Lower lobe of right lung (tissue), 2 donors: ENCODE measurements around the gene SBNO1. TPM values are rescaled to one million over a fixed set of nuclear protein-coding genes. Genes with fewer than 3 reads are reported as not detected.
A peak's percentile ranks its signal among the peaks of the same experiment; 100 is the strongest.

ENCODE experiments used
- ATAC-seq, 2 donors: fragments of 200-7000 bp; cut with Tn5 transposase; one replicate each; pipeline ENCODE4 v1.9.1; 2020 to 2022; ENCODE audit warnings: mild to moderate bottlenecking in 2 of 2, moderate library complexity in 2 of 2
- DNase-seq: peaks from one replicate; pipeline ENCODE4 v3.0.0-alpha.2; 2020
- H3K27ac ChIP-seq: fragments of 200-600 bp; one replicate; pipeline ENCODE4 v1.8.0; 2022
- H3K27me3 ChIP-seq: fragments of 200-600 bp; one replicate; pipeline ENCODE4 v1.8.0; 2022; ENCODE audit warnings: low read depth
- H3K36me3 ChIP-seq: fragments of 200-600 bp; one replicate; pipeline ENCODE4 v1.8.0; 2022; ENCODE audit warnings: mild to moderate bottlenecking
- H3K4me1 ChIP-seq: fragments of 200-600 bp; one replicate; pipeline ENCODE4 v1.8.0; 2022
- H3K4me3 ChIP-seq: fragments of 200-600 bp; one replicate; pipeline ENCODE4 v1.8.0; 2022; ENCODE audit warnings: mild to moderate bottlenecking
- H3K9me3 ChIP-seq: fragments of 200-600 bp; one replicate; pipeline ENCODE4 v1.8.0; 2022
- intact Hi-C: fragments of 100-400 bp; cut with DNase I; formaldehyde crosslinking; loops from one replicate; pipeline ENCODE4 v1.11.0; 2022
- total RNA-seq: library from RNA; stranded (reverse); fragmentation: NEBNext Ultra II Directional; extraction: Animal tissue kit (Norgen Biotek cat#: 25700); gene quantifications from one replicate; pipeline ENCODE4 v1.2.1, GENCODE V29; 2021
- TF ChIP-seq, protein P1 (sequence below): fragments of 200-600 bp; IDR thresholded peaks from one replicate; pipeline ENCODE4 v1.8.0; 2022; ENCODE audit warnings: antibody characterized with exemption, mild to moderate bottlenecking
- donor health status: DM: no; HTN: yes; CAD: no; lungs with severe emphysema.

SBNO1 gene
- total RNA-seq, 1 donor from 2014 or later, result 28.2 TPM

GRCh38 chr12:123263196-123263817, 101.3 kb downstream of the SBNO1 start:
- TF ChIP-seq, protein P1, sequence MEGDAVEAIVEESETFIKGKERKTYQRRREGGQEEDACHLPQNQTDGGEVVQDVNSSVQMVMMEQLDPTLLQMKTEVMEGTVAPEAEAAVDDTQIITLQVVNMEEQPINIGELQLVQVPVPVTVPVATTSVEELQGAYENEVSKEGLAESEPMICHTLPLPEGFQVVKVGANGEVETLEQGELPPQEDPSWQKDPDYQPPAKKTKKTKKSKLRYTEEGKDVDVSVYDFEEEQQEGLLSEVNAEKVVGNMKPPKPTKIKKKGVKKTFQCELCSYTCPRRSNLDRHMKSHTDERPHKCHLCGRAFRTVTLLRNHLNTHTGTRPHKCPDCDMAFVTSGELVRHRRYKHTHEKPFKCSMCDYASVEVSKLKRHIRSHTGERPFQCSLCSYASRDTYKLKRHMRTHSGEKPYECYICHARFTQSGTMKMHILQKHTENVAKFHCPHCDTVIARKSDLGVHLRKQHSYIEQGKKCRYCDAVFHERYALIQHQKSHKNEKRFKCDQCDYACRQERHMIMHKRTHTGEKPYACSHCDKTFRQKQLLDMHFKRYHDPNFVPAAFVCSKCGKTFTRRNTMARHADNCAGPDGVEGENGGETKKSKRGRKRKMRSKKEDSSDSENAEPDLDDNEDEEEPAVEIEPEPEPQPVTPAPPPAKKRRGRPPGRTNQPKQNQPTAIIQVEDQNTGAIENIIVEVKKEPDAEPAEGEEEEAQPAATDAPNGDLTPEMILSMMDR, result no peak
- intact Hi-C loops, result no loop called here
- no peak for ATAC-seq
- no peak overlapping the region for H3K4me3 ChIP-seq
- no peaks in the 10 kb centered on the region for H3K27me3 ChIP-seq
- peaks cover 81% of the 10 kb centered on the region for H3K36me3 ChIP-seq
- peak; percentile 27 for DNase-seq
- H3K9me3 ChIP-seq, result no peaks in the 10 kb centered on the region
- H3K27ac ChIP-seq, result no peak overlapping the region
- H3K4me1 ChIP-seq, result peaks cover 9% of the 10 kb centered on the region

DNA sequence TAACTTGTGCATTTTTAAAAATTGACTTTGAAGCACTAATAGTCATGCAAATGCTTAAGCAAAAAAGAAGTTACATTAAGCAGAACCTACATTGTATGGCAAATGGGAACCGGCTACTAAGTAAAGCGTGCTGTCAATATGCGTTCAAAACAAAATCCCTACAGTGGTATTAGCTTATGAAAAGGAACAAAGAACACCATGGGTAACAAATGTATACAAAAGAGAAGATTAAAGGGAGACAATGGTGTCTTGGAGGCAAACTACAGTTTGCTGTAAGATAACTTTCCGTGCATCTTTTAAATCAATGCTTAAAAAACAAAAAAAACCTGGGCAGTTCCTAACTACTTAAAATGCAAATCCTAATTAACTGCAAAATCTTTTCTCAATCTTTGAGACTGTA, 103.5 kb downstream of the SBNO1 start:
- Histone ChIP-seq H3K4me3 (no peak overlapping the region), H3K36me3 (peaks cover 94% of the 10 kb centered on the region), H3K9me3 (no peaks in the 10 kb centered on the region), H3K4me1 (no peaks in the 10 kb centered on the region), H3K27ac (no peak overlapping the region), H3K27me3 (no peaks in the 10 kb centered on the region)
- TF ChIP-seq, protein P1, result no peak
- intact Hi-C loops, result no loop called here
- DNase-seq (no peak), ATAC-seq (no peak)

DNA sequence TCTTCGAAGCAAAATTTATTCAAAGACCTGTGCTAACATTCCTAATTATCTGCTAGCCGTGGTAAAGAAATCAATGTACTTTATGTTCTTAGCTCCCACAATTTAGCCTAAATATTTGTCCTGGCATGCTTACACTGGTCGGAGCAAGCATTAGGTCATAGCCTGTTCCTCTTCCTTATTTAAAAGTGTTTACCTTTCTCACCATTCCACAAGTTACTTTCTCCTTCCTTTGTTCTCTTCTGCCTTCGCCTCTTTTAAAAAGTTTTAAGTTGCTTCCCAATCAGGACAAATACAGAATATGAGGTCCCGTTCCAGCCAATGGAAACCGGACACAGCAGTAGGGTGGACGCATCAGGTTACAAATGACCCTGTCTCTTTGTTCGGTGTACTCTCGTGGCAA, 104.6 kb downstream of the SBNO1 start:
- DNase-seq, result no peak
- Histone ChIP-seq H3K27ac (no peak overlapping the region), H3K4me1 (no peaks in the 10 kb centered on the region), H3K27me3 (no peaks in the 10 kb centered on the region), H3K36me3 (peaks cover 100% of the 10 kb centered on the region), H3K9me3 (no peaks in the 10 kb centered on the region), H3K4me3 (no peak overlapping the region)
- TF ChIP-seq, protein P1, result no peak
- intact Hi-C loops, result no loop called here
- ATAC-seq, result no peak

GRCh38 chr12:123258593-123258992, 106.1 kb downstream of the SBNO1 start:
- DNase-seq (no peak), ATAC-seq (no peak)
- intact Hi-C loops, result no loop called here
- Histone ChIP-seq H3K9me3 (no peaks in the 10 kb centered on the region), H3K27me3 (no peaks in the 10 kb centered on the region), H3K4me3 (no peak overlapping the region), H3K27ac (no peak overlapping the region), H3K36me3 (peaks cover 100% of the 10 kb centered on the region), H3K4me1 (no peaks in the 10 kb centered on the region)
- TF ChIP-seq, protein P1, result no peak

- intact Hi-C loops, result no loop called here
- H3K27me3 ChIP-seq, result no peaks in the 10 kb centered on the region
- H3K36me3 ChIP-seq, result peaks cover 68% of the 10 kb centered on the region
- no peak for ATAC-seq
- no peak overlapping the region for H3K27ac ChIP-seq
- H3K9me3 ChIP-seq, result no peaks in the 10 kb centered on the region
- TF ChIP-seq, protein P1, result no peak
- peaks cover 16% of the 10 kb centered on the region for H3K4me1 ChIP-seq
- H3K4me3 ChIP-seq, result no peak overlapping the region
- no peak for DNase-seq
Measured at GRCh38 chr12:123254853-123255446, 109.7 kb downstream of the SBNO1 start.
